ENCODE data around the gene KIAA1671.

Gene KIAA1671

GRCh38 chr22:24972369-24972768 is 19.9 kb downstream of the KIAA1671 start:
- TF ChIP-seq, protein P1, sequence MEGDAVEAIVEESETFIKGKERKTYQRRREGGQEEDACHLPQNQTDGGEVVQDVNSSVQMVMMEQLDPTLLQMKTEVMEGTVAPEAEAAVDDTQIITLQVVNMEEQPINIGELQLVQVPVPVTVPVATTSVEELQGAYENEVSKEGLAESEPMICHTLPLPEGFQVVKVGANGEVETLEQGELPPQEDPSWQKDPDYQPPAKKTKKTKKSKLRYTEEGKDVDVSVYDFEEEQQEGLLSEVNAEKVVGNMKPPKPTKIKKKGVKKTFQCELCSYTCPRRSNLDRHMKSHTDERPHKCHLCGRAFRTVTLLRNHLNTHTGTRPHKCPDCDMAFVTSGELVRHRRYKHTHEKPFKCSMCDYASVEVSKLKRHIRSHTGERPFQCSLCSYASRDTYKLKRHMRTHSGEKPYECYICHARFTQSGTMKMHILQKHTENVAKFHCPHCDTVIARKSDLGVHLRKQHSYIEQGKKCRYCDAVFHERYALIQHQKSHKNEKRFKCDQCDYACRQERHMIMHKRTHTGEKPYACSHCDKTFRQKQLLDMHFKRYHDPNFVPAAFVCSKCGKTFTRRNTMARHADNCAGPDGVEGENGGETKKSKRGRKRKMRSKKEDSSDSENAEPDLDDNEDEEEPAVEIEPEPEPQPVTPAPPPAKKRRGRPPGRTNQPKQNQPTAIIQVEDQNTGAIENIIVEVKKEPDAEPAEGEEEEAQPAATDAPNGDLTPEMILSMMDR (IDR thresholded peaks at IDR 0.05; ENCODE audit: insufficient read depth, low read depth, low read length, missing control alignments): no peak
- DNase-seq (ENCODE audit: low read depth): no peak
- no peak overlapping the region for H3K4me3 ChIP-seq (ENCODE audit: low read depth, low read length)

DNA sequence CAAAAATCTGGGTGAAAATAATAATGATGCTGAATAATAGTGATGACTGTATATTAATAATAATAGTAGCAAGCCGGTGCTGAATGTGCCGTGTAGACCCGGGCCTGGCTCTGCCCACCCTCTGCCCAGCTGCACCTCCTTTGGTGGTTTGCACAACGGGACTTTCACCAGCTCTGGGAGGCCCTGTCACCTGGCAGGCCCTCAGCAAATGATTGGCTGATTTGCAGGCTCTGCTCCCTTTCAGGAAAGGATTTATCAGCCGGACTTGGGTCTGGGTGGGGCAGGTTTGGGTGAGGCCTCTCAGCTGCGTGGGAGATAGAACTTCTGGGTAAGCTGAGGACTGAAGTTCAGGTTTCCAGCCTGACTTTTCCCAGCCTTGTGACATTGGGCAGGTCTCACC is 21.4 kb downstream of the KIAA1671 start:
- DNase-seq (ENCODE audit: low read depth): no peak
- TF ChIP-seq, protein P1 (IDR thresholded peaks at IDR 0.05; ENCODE audit: insufficient read depth, low read depth, low read length, missing control alignments): no peak
- no peak overlapping the region for H3K4me3 ChIP-seq (ENCODE audit: low read depth, low read length)

DNA sequence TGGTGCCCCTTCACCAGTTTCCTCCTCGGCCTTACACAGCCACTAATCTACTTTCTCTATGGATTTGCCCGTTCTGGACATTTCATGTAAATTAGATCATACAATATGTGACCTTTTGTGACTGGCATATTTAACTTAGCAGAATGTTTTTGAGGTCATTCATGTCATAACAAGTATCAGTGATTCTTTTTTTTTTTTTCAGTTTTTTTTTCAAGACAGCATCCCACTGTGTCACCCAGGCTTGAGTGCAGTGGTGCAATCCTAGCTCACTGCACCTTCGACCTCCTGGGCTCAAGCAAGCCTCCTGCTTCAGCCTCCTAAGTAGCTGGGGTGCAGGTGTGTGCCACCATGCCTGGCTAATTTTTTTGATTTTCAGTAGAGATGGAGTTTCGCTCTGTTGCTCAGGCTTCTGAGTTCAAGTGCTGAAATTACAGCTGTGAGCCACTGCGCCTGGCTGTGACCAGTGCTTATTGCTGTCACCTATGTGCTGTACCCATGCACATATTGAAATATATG is 22.7 kb downstream of the KIAA1671 start:
- DNase-seq (ENCODE audit: low read depth): no peak
- TF ChIP-seq, protein P1 (IDR thresholded peaks at IDR 0.05; ENCODE audit: insufficient read depth, low read depth, low read length, missing control alignments): no peak
- no peak overlapping the region for H3K4me3 ChIP-seq (ENCODE audit: low read depth, low read length)

GRCh38 chr22:24975813-24976341 is 23.4 kb downstream of the KIAA1671 start:
- no peak for DNase-seq (ENCODE audit: low read depth)
- TF ChIP-seq, protein P1 (IDR thresholded peaks at IDR 0.05; ENCODE audit: insufficient read depth, low read depth, low read length, missing control alignments): no peak
- H3K4me3 ChIP-seq (ENCODE audit: low read depth, low read length): no peak overlapping the region

DNA sequence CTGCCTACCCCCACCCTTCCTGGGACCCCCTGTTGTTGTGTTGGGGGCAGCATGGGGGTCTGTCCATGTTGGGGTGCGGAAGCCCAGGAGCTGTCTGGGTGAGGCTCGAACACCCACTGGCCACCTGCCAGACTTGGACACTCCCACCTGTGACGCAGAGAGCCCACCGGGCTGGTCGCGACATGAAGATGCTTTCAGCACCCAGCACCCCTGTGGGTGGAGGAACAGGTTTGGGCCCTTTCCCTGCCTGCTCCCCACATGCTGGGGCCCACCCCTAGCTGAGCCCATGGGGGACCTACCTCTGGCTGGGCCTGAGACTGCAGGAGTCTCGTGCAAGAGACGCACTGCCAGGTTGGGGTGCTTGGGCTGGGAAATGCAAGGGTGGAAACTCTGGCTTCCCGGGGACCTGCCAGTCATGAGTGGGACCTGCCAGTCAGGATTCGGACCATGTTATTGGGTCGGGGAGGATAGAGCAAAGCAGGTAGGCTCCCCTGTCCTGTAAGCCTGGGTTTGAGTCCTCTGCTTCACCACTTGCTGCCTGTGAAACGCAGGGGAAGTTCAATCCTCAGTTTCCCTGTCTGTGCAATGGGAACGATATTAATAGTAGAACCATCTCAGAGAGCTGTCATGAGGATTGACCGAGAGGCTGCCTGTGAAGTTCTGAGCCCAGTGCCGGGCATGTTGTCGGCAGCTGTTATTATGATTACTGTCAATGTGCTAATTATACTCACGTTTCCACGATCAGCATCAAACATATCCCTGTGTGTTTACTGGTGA is 24.1 kb downstream of the KIAA1671 start:
- H3K4me3 ChIP-seq (ENCODE audit: low read depth, low read length): no peak overlapping the region
- TF ChIP-seq, protein P1 (IDR thresholded peaks at IDR 0.05; ENCODE audit: insufficient read depth, low read depth, low read length, missing control alignments): no peak
- DNase-seq (ENCODE audit: low read depth): no peak

DNA sequence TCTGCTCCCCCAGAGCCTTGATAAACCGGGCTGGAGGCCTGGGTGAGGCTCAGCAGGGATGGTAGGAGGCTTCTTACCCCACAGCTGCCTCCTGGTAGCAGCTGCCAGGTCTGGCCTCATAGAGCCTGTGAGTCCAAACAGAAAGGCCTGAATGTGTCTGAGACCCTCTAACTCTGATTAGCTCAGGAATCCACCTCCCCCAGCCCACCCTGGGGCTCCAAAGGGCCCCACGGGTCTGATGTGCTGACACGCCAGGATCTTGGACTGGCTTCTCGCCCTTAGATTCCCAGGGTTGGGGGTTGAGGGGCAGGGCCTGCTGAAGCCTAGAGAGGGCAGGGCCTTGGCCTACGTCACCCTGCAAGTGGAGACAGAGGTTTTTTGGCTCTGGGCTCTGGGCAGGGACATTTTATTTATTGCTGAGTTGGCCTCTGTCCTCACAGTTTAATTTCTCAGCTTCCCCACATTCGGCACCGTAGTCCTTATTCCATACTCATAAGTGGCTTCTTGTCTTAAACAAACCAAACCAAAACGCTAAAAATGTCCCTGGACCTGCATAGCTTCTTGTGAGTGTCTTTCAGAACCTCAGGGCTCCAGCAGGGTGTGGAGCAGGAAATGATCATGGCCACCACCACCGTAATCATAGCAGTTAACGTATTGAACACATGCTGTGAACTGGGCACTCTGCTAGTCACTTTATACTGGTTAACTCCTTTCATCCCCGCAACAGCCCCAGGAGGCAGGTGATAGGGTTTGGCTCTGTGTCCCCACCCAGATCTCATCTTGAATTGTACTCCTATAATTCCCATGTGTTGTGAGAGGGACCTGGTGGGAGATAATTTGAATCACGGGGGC is 25.1 kb downstream of the KIAA1671 start:
- DNase-seq (ENCODE audit: low read depth): no peak
- no peak overlapping the region for H3K4me3 ChIP-seq (ENCODE audit: low read depth, low read length)
- TF ChIP-seq, protein P1 (IDR thresholded peaks at IDR 0.05; ENCODE audit: insufficient read depth, low read depth, low read length, missing control alignments): no peak

Data from GM12865 (cell line).